ENCODE data around the gene BAHD1.

DNA sequence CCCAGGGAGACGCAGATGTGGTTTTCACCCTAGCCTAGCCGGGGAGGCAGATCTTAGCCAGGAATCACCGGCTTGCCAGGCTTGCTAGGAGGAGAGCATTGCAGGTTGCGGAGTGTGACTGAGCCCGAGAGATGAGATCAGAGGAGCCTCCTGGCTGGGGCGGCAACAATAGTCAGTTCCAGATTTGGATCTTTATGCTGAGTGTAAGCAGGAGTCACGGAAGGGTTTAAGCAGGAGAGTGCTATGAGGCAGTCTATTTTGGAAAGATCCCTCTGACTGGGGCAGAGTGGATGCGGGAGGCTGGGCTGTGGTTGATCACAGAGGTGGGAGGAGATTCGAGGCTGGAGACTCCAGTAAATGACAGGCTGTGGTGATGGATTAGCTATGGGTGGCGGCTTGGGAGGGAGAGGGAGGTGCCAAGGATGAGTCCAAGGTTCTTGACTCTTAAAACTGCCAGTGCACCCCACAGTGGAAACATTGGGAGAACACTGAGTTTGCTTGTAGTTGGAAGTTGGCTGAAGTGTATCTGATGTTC is 10.4 kb upstream of the BAHD1 start:
- no peak for TF ChIP-seq CTCF (IDR thresholded peaks at IDR 0.05)
- TF ChIP-seq POLR2A (IDR thresholded peaks at IDR 0.05): peak in 1 of 2 donors; percentile 53

Measured in adrenal gland (tissue), 5 donors.